SK-N-SH (cell line): ENCODE data around the gene SLC2A13. TPM values are rescaled to one million over a fixed set of nuclear protein-coding genes. Genes with fewer than 3 reads are reported as not detected.

Source experiments
- CTCF ChIA-PET: fragments of 300-600, 350-600 bp; formaldehyde crosslinking; extraction: SDS; loops from one replicate; lab custom pipeline; 2021; lab: Yijun Ruan, JAX
- POLR2A ChIA-PET: fragments of 350-600 bp; sonication (Branson Sonifier 250); formaldehyde crosslinking; extraction: SDS; loops from one replicate; lab custom pipeline; 2020; ENCODE audit warnings: antibody characterized with exemption, inconsistent platforms; lab: Yijun Ruan, JAX
- DNase-seq: peaks from one replicate; pipeline ENCODE4 v3.0.0; 2012
- H2AFZ ChIP-seq: fragments of 200-600 bp; sonication (generic); 2 replicates; pipeline ENCODE4 v1.8.1; 2016; ENCODE audit warnings: antibody characterized with exemption, mild to moderate bottlenecking, low read depth
- H3F3A ChIP-seq: fragments of 200-600 bp; sonication (generic); replicated peaks from 2 replicates; pipeline ENCODE3; 2016; ENCODE audit warnings: antibody characterized with exemption, mild to moderate bottlenecking; ENCODE audit not compliant: insufficient read depth
- H3K27ac ChIP-seq, 2 experiments: fragments of 200-500 bp in 1 of 2; fragments of 200-600 bp in 1 of 2; sonication (Bioruptor generic) in 1 of 2; sonication (generic), shearing (Covaris generic) in 1 of 2; 2 replicates each; pipeline versions ENCODE4 v1.5.1 to v1.6.1; 2014 to 2016; ENCODE audit warnings: low read depth in 2 of 2, inconsistent platforms in 1 of 2, low read length in 1 of 2, mild to moderate bottlenecking in 1 of 2, mixed read lengths in 1 of 2
- H3K27me3 ChIP-seq: fragments of 200-600 bp; sonication (generic), shearing (Covaris generic); 2 replicates; pipeline ENCODE4 v1.6.1; 2016; ENCODE audit warnings: mixed run types; ENCODE audit not compliant: insufficient read depth
- H3K36me3 ChIP-seq, 2 experiments: fragments of 200-500 bp in 1 of 2; fragments of 200-600 bp in 1 of 2; sonication (Bioruptor generic) in 1 of 2; sonication (generic) in 1 of 2; replicated peaks in 1 of 2; 2 replicates each; pipeline versions ENCODE3 to v1.5.1; 2014 to 2016; ENCODE audit warnings: low read length in 1 of 2, mild to moderate bottlenecking in 1 of 2; ENCODE audit not compliant: insufficient read depth in 2 of 2, control insufficient read depth in 1 of 2
- H3K4me1 ChIP-seq, 2 experiments: fragments of 200-500 bp in 1 of 2; fragments of 200-600 bp in 1 of 2; sonication (Bioruptor generic) in 1 of 2; sonication (generic), shearing (Covaris generic) in 1 of 2; 2 replicates each; pipeline versions ENCODE4 v1.5.1 to v1.6.1; 2014 to 2016; ENCODE audit warnings: low read depth in 1 of 2, low read length in 1 of 2, mixed run types in 1 of 2; ENCODE audit not compliant: insufficient read depth in 2 of 2, control insufficient read depth in 1 of 2
- H3K4me2 ChIP-seq: fragments of 200-600 bp; sonication (generic), shearing (Covaris generic); 2 replicates; pipeline ENCODE4 v1.6.1; 2017; ENCODE audit warnings: mixed run types
- H3K4me3 ChIP-seq, 2 experiments: fragments of 200-500 bp in 1 of 2; fragments of 200-600 bp in 1 of 2; sonication (Bioruptor generic) in 1 of 2; sonication (generic), shearing (Covaris generic) in 1 of 2; 2 replicates each; pipeline versions ENCODE4 v1.5.1 to v1.8.1; 2014 to 2016; ENCODE audit warnings: low read depth in 2 of 2, inconsistent platforms in 1 of 2, low read length in 1 of 2, mild to moderate bottlenecking in 1 of 2, mixed read lengths in 1 of 2, moderate library complexity in 1 of 2
- H3K79me2 ChIP-seq: fragments of 200-600 bp; sonication (generic); 2 replicates; pipeline ENCODE4 v1.8.1; 2017; ENCODE audit warnings: mild to moderate bottlenecking; ENCODE audit not compliant: insufficient read depth
- H3K9ac ChIP-seq: fragments of 200-600 bp; sonication (generic); 2 replicates; pipeline ENCODE4 v1.6.1; 2017; ENCODE audit warnings: mixed run types
- H3K9me2 ChIP-seq: fragments of 200-600 bp; sonication (generic); 2 replicates; pipeline ENCODE4 v1.6.1; 2017; ENCODE audit warnings: mixed run types
- H3K9me3 ChIP-seq: fragments of 200-600 bp; sonication (generic); 2 replicates; pipeline ENCODE4 v1.6.1; 2017; ENCODE audit warnings: mixed run types, mild to moderate bottlenecking, moderate library complexity
- H4K20me1 ChIP-seq: fragments of 200-600 bp; sonication (generic); 2 replicates; pipeline ENCODE4 v1.6.1; 2017; ENCODE audit warnings: mild to moderate bottlenecking, mixed run types; ENCODE audit not compliant: insufficient read depth
- CHD2 ChIP-seq: fragments of 150-350 bp; IDR thresholded peaks from 2 replicates; pipeline ENCODE4 v1.6.1; 2018; ENCODE audit warnings: low read length; ENCODE audit not compliant: partially characterized antibody
- EP300 ChIP-seq, 2 experiments: IDR thresholded peaks; 2 replicates each; pipeline versions ENCODE4 v1.4.0 to v1.6.1; 2012; ENCODE audit warnings: borderline replicate concordance in 1 of 2, low read depth in 1 of 2, low read length in 1 of 2
- FOSL2 ChIP-seq: IDR thresholded peaks from 2 replicates; pipeline ENCODE4 v1.4.0; 2012; ENCODE audit warnings: low read depth, mild to moderate bottlenecking, moderate library complexity, borderline replicate concordance
- GATA2 ChIP-seq: sonication (generic); formaldehyde crosslinking; IDR thresholded peaks from 2 replicates; pipeline ENCODE4 v1.5.0; 2020; ENCODE audit warnings: mild to moderate bottlenecking, missing genetic modification reagents
- JUND ChIP-seq: IDR thresholded peaks from 2 replicates; pipeline ENCODE4 v1.4.0; 2012
- MAX ChIP-seq: IDR thresholded peaks from 2 replicates; pipeline ENCODE4 v1.4.0; 2012; ENCODE audit warnings: low read depth
- MEF2A ChIP-seq: IDR thresholded peaks from 2 replicates; pipeline ENCODE4 v1.4.0; 2012; ENCODE audit warnings: low read depth, borderline replicate concordance
- RAD21 ChIP-seq: IDR thresholded peaks from 2 replicates; pipeline ENCODE4 v1.6.1; 2012; ENCODE audit warnings: mild to moderate bottlenecking, low read length
- RCOR1 ChIP-seq: fragments of 150-350 bp; IDR thresholded peaks from 2 replicates; pipeline ENCODE4 v1.6.1; 2017; ENCODE audit warnings: antibody characterized with exemption, low read length
- RFX5 ChIP-seq: IDR thresholded peaks from 2 replicates; pipeline ENCODE4 v1.6.1; 2012; ENCODE audit warnings: mild to moderate bottlenecking, improper control_type of control experiment, low read length
- TCF12 ChIP-seq: IDR thresholded peaks from 2 replicates; pipeline ENCODE4 v1.4.0; 2012
- USF2 ChIP-seq: fragments of 150-350 bp; IDR thresholded peaks from 2 replicates; pipeline ENCODE4 v1.6.1; 2017; ENCODE audit warnings: antibody characterized with exemption, low read length, low read depth, borderline replicate concordance
- ZBTB33 ChIP-seq: IDR thresholded peaks from 2 replicates; pipeline ENCODE4 v1.4.0; 2012; ENCODE audit warnings: low read depth, borderline replicate concordance
- WGBS: methylation state at CpG from one replicate; pipeline ENCODE4 v1.1.6; 2017; ENCODE audit warnings: low lambda C conversion rate; 5-methylcytosine and 5-hydroxymethylcytosine counted together
- polyA plus RNA-seq, 3 experiments: library from polyadenylated mRNA; depleted of rRNA; stranded (reverse); fragments of >200 nt; gene quantifications; 2 replicates each; pipeline ENCODE4 v1.2.3, GENCODE V29; 2012
- TF ChIP-seq, protein P1 (sequence below): IDR thresholded peaks from 2 replicates; pipeline ENCODE4 v1.4.0; 2012; ENCODE audit warnings: low read depth, borderline replicate concordance
- TF ChIP-seq, protein P2 (sequence below): fragments of 200-600 bp; sonication (generic); IDR thresholded peaks from 2 replicates; pipeline ENCODE4 v1.6.1; 2017; ENCODE audit warnings: antibody characterized with exemption, mild to moderate bottlenecking, moderate library complexity
- TF ChIP-seq, protein P3 (sequence below): IDR thresholded peaks from 2 replicates; pipeline ENCODE4; 2012
- TF ChIP-seq, protein P4 (sequence below): IDR thresholded peaks from 2 replicates; pipeline ENCODE4 v1.6.1; 2012; ENCODE audit warnings: mild to moderate bottlenecking, low read depth, low read length, moderate library complexity

The SLC2A13 gene
- polyA plus RNA-seq, 1 of the 3 experiments (the other 2 are of a cell fraction), result 0.21 TPM

DNA sequence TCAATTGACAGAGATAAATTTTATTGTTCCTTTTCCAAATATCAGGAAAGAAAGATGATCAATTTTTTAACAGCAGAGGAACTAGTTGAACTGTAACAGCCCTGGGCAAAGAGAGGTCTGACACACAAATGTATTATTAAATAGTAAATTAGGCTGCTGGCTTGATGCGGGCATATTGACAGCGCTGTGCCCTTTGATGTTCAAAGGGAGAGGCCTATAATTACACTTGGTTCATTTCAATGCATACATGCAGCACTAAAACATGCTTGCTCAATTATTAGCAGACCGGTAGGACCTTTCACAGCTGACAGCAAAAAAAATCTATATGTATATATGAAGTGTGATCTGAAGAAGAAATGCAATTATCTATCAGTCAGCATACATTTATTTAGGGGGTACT is 219.8 kb downstream of the SLC2A13 start:
- H3K4me3 ChIP-seq, result no peak overlapping the region
- H3K4me1 ChIP-seq, result no peaks in the 10 kb centered on the region; a peak in 1 of 4 replicates
- no peaks in the 10 kb centered on the region for H3K9me3 ChIP-seq
- no peaks in the 10 kb centered on the region for H4K20me1 ChIP-seq
- H3F3A ChIP-seq, result no peaks in the 10 kb centered on the region
- H3K36me3 ChIP-seq, result no peaks in the 10 kb centered on the region
- no peak for DNase-seq
- H3K4me2 ChIP-seq, result no peak overlapping the region
- no peak overlapping the region for H3K9ac ChIP-seq
- H3K27ac ChIP-seq, result no peak overlapping the region
- no peak overlapping the region for H2AFZ ChIP-seq
- ChIA-PET POLR2A (no interaction called here), CTCF (no interaction called here)
- H3K79me2 ChIP-seq, result no peaks in the 10 kb centered on the region
- TF ChIP-seq EP300 (IDR thresholded peaks at IDR 0.05; ENCODE audit: borderline replicate concordance in 1 of 2, low read depth in 1 of 2, low read length in 1 of 2) (no peak), RAD21 (no peak), FOSL2 (no peak), RFX5 (no peak), USF2 (no peak), GATA2 (CRISPR knock-in tag) (no peak), RCOR1 (no peak), MEF2A (no peak), CHD2 (no peak), ZBTB33 (no peak), MAX (no peak), TCF12 (no peak), JUND (no peak)
- TF ChIP-seq, protein P1, sequence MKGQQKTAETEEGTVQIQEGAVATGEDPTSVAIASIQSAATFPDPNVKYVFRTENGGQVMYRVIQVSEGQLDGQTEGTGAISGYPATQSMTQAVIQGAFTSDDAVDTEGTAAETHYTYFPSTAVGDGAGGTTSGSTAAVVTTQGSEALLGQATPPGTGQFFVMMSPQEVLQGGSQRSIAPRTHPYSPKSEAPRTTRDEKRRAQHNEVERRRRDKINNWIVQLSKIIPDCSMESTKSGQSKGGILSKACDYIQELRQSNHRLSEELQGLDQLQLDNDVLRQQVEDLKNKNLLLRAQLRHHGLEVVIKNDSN, result no peak
- TF ChIP-seq, protein P2, sequence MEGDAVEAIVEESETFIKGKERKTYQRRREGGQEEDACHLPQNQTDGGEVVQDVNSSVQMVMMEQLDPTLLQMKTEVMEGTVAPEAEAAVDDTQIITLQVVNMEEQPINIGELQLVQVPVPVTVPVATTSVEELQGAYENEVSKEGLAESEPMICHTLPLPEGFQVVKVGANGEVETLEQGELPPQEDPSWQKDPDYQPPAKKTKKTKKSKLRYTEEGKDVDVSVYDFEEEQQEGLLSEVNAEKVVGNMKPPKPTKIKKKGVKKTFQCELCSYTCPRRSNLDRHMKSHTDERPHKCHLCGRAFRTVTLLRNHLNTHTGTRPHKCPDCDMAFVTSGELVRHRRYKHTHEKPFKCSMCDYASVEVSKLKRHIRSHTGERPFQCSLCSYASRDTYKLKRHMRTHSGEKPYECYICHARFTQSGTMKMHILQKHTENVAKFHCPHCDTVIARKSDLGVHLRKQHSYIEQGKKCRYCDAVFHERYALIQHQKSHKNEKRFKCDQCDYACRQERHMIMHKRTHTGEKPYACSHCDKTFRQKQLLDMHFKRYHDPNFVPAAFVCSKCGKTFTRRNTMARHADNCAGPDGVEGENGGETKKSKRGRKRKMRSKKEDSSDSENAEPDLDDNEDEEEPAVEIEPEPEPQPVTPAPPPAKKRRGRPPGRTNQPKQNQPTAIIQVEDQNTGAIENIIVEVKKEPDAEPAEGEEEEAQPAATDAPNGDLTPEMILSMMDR, result no peak
- TF ChIP-seq, protein P3, sequence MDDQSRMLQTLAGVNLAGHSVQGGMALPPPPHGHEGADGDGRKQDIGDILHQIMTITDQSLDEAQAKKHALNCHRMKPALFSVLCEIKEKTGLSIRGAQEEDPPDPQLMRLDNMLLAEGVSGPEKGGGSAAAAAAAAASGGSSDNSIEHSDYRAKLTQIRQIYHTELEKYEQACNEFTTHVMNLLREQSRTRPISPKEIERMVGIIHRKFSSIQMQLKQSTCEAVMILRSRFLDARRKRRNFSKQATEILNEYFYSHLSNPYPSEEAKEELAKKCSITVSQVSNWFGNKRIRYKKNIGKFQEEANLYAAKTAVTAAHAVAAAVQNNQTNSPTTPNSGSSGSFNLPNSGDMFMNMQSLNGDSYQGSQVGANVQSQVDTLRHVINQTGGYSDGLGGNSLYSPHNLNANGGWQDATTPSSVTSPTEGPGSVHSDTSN, result no peak
- TF ChIP-seq, protein P4, sequence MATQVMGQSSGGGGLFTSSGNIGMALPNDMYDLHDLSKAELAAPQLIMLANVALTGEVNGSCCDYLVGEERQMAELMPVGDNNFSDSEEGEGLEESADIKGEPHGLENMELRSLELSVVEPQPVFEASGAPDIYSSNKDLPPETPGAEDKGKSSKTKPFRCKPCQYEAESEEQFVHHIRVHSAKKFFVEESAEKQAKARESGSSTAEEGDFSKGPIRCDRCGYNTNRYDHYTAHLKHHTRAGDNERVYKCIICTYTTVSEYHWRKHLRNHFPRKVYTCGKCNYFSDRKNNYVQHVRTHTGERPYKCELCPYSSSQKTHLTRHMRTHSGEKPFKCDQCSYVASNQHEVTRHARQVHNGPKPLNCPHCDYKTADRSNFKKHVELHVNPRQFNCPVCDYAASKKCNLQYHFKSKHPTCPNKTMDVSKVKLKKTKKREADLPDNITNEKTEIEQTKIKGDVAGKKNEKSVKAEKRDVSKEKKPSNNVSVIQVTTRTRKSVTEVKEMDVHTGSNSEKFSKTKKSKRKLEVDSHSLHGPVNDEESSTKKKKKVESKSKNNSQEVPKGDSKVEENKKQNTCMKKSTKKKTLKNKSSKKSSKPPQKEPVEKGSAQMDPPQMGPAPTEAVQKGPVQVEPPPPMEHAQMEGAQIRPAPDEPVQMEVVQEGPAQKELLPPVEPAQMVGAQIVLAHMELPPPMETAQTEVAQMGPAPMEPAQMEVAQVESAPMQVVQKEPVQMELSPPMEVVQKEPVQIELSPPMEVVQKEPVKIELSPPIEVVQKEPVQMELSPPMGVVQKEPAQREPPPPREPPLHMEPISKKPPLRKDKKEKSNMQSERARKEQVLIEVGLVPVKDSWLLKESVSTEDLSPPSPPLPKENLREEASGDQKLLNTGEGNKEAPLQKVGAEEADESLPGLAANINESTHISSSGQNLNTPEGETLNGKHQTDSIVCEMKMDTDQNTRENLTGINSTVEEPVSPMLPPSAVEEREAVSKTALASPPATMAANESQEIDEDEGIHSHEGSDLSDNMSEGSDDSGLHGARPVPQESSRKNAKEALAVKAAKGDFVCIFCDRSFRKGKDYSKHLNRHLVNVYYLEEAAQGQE, result no peak
- H3K9me2 ChIP-seq, result no peaks in the 10 kb centered on the region
- 63% methylated on average over 3 of the region's 3 CpGs for WGBS
- no peaks in the 10 kb centered on the region for H3K27me3 ChIP-seq
